Gastroesophageal sphincter (tissue), 4 donors: ENCODE measurements around the gene PLA2R1. TPM values are rescaled to one million over a fixed set of nuclear protein-coding genes. Genes with fewer than 3 reads are reported as not detected.

Experiments used
- ATAC-seq: fragments of 150-250 bp; one replicate; pipeline ENCODE4 v1.9.1; 2016; ENCODE audit warnings: mild to moderate bottlenecking, moderate library complexity
- H3K27ac ChIP-seq, 4 donors: fragments of 200-600 bp; sonication (generic) in 3 of 4; 1 replicate in 3 of 4; 2 replicates in 1 of 4; pipeline ENCODE4 v1.5.1; 2016 to 2019
- H3K27me3 ChIP-seq: fragments of 200-600 bp; sonication (generic); one replicate; pipeline ENCODE4 v1.5.1; 2019
- H3K36me3 ChIP-seq, 2 donors: fragments of 200-600 bp; sonication (generic); one replicate each; pipeline ENCODE4 v1.5.1; 2019; ENCODE audit warnings: control low read depth in 1 of 2
- H3K4me1 ChIP-seq, 3 donors: fragments of 200-600 bp; sonication (generic); 1 replicate in 2 of 3; 2 replicates in 1 of 3; pipeline ENCODE4 v1.5.1; 2016 to 2019; ENCODE audit warnings: control low read depth in 2 of 3
- H3K4me3 ChIP-seq, 2 donors: fragments of 200-600 bp; sonication (generic); one replicate each; pipeline ENCODE4 v1.5.1; 2019; ENCODE audit warnings: mild to moderate bottlenecking in 1 of 2, moderate library complexity in 1 of 2
- H3K9me3 ChIP-seq, 3 donors: fragments of 200-600 bp; sonication (generic); one replicate each; pipeline ENCODE4 v1.5.1; 2017 to 2019; ENCODE audit warnings: control low read depth in 2 of 3
- CTCF ChIP-seq, 4 experiments: fragments of 200-600 bp in 2 of 4; fragments of 450-650 bp in 2 of 4; sonication (generic) in 1 of 4; IDR thresholded peaks; one replicate each; pipeline ENCODE4 v1.5.1; 2017 to 2019; ENCODE audit warnings: antibody characterized with exemption in 4 of 4, mild to moderate bottlenecking in 2 of 4, moderate library complexity in 2 of 4
- EP300 ChIP-seq: sonication (generic); formaldehyde crosslinking; IDR thresholded peaks from one replicate; pipeline ENCODE4 v1.6.1; 2017; ENCODE audit warnings: antibody characterized with exemption, mild to moderate bottlenecking
- POLR2A ChIP-seq, 2 donors: fragments of 450-650 bp; IDR thresholded peaks; one replicate each; pipeline ENCODE4 v1.6.1; 2017; ENCODE audit warnings: antibody characterized with exemption in 2 of 2, mild to moderate bottlenecking in 2 of 2, moderate library complexity in 1 of 2
- POLR2AphosphoS5 ChIP-seq: sonication (generic); formaldehyde crosslinking; IDR thresholded peaks from one replicate; pipeline ENCODE4 v1.6.1; 2017; ENCODE audit warnings: antibody characterized with exemption
- WGBS, 2 donors: methylation state at CpG; one replicate each; pipeline ENCODE4 v1.1.5; 2018; ENCODE audit warnings: low coverage in 1 of 2; 5-methylcytosine and 5-hydroxymethylcytosine counted together
- total RNA-seq, 4 donors: library from RNA; depleted of rRNA; stranded (reverse); fragments of >200 nt; gene quantifications; one replicate each; pipeline ENCODE4 v1.1.0, GENCODE V29; 2016

PLA2R1 gene
- total RNA-seq, 4 donors from 2014 or later: 6.5 to 15.0 (median 8.0) TPM

DNA sequence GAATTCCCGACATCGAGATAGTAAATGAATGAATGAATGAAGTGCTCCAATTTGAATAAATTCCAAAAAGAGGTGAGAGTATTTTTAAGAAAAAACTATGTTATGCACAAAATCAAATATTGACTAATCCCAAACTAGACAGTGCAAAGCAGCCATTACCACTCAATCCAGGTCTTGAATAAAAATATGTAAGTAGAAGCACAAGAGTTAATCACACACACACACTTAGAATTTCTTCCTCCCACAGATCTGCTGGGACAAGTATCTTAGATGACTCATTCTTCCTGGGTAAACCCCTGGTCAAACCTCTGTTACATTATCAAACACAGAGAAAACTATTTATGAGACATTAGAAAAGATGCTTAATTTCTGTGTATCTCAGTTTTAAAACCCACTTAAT lies 102.0 kb downstream of the PLA2R1 start:
- no peak overlapping the region for H3K4me3 ChIP-seq
- no peak overlapping the region for H3K27ac ChIP-seq
- H3K4me1 ChIP-seq: no peaks in the 10 kb centered on the region
- TF ChIP-seq POLR2AphosphoS5: no peak
- no peak for TF ChIP-seq CTCF (IDR thresholded peaks at IDR 0.05)
- no peak for TF ChIP-seq EP300
- TF ChIP-seq POLR2A (IDR thresholded peaks at IDR 0.05): no peak
- H3K9me3 ChIP-seq: no peaks in the 10 kb centered on the region
- WGBS, 2 donors: 80 to 92% methylated on average over 1 to 2 of the region's 2 CpGs
- no peak for ATAC-seq
- no peaks in the 10 kb centered on the region for H3K27me3 ChIP-seq
- peaks cover 0 to 24% of the 10 kb centered on the region in 2 donors for H3K36me3 ChIP-seq

- ATAC-seq: no peak
- H3K4me3 ChIP-seq: no peak overlapping the region
- no peak overlapping the region for H3K27ac ChIP-seq
- peaks cover 0 to 24% of the 10 kb centered on the region in 2 donors for H3K36me3 ChIP-seq
- TF ChIP-seq POLR2A (IDR thresholded peaks at IDR 0.05) (no peak), CTCF (IDR thresholded peaks at IDR 0.05) (no peak), POLR2AphosphoS5 (no peak)
- H3K9me3 ChIP-seq: no peaks in the 10 kb centered on the region
- H3K27me3 ChIP-seq: no peaks in the 10 kb centered on the region
- 40 to 53% methylated on average over 3 of the region's 3 CpGs for WGBS, 2 donors
- H3K4me1 ChIP-seq: no peaks in the 10 kb centered on the region
Observed at GRCh38 chr2:159959136-159959535, 103.3 kb downstream of the PLA2R1 start.

DNA sequence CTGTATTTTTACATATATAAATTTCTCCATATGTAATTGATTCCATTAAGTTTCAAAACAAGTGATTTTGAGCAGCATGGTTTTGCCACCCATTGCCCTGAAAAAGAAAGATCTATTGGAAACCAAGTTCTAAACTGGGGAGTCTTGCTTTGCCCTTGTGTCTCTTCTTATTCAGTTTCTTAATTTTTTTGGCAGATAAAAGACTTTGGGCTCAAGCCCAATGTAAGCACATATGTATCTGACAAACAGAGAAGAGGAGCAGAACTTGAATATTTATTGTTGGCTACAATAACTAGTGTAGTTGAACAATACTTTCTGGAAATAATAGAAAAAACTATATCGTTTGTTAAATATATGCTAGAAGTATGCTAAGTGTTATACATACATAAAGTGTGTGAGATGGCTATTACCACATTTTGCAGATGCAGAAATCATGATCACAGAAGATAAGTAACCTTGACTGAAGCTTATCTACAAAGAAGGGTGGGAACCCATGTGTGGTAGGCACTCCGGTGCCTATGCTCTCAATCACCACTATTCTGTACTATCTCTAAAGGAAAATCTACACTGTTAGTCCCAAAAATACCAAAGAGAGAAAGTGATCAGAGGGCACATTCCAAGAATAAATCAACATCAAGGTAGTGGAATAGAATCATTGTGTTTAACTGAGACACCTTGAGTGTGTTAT lies 109.1 kb downstream of the PLA2R1 start:
- no peaks in the 10 kb centered on the region for H3K9me3 ChIP-seq
- no peak for TF ChIP-seq POLR2A (IDR thresholded peaks at IDR 0.05)
- no peak for TF ChIP-seq EP300
- no peak for TF ChIP-seq CTCF (IDR thresholded peaks at IDR 0.05)
- TF ChIP-seq POLR2AphosphoS5: no peak
- no peak for ATAC-seq
- no peak overlapping the region for H3K27ac ChIP-seq
- H3K27me3 ChIP-seq: no peaks in the 10 kb centered on the region
- H3K36me3 ChIP-seq: peaks cover 0 to 20% of the 10 kb centered on the region in 2 donors
- no peak overlapping the region for H3K4me3 ChIP-seq
- 53 to 64% methylated on average over 2 of the region's 2 CpGs for WGBS, 2 donors
- H3K4me1 ChIP-seq: no peaks in the 10 kb centered on the region

GRCh38 chr2:159946326-159946999 lies 116.0 kb downstream of the PLA2R1 start:
- WGBS, 2 donors: 60 to 69% methylated on average over 1 of the region's 1 CpG

More at GRCh38 chr2:159946326-159946999, 116.0 kb downstream of the PLA2R1 start:
- TF ChIP-seq POLR2AphosphoS5 (no peak), EP300 (no peak), POLR2A (IDR thresholded peaks at IDR 0.05) (no peak), CTCF (IDR thresholded peaks at IDR 0.05) (no peak)
- Histone ChIP-seq H3K36me3 (no peaks in the 10 kb centered on the region), H3K27me3 (no peaks in the 10 kb centered on the region), H3K4me1 (no peaks in the 10 kb centered on the region), H3K4me3 (no peak overlapping the region), H3K9me3 (no peaks in the 10 kb centered on the region), H3K27ac (no peak overlapping the region)
- no peak for ATAC-seq
